ENCODE measurements around the gene MLYCD.
"Not testable (repeated sequence)": the region's sequence is repeated elsewhere in the genome, so short reads cannot be mapped to it uniquely, and the experiment has no call there.

MLYCD gene

GRCh38 chr16:83946154-83946780 lies 47.4 kb downstream of the MLYCD start:
- TF ChIP-seq, protein P1, sequence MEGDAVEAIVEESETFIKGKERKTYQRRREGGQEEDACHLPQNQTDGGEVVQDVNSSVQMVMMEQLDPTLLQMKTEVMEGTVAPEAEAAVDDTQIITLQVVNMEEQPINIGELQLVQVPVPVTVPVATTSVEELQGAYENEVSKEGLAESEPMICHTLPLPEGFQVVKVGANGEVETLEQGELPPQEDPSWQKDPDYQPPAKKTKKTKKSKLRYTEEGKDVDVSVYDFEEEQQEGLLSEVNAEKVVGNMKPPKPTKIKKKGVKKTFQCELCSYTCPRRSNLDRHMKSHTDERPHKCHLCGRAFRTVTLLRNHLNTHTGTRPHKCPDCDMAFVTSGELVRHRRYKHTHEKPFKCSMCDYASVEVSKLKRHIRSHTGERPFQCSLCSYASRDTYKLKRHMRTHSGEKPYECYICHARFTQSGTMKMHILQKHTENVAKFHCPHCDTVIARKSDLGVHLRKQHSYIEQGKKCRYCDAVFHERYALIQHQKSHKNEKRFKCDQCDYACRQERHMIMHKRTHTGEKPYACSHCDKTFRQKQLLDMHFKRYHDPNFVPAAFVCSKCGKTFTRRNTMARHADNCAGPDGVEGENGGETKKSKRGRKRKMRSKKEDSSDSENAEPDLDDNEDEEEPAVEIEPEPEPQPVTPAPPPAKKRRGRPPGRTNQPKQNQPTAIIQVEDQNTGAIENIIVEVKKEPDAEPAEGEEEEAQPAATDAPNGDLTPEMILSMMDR (conservative IDR thresholded peaks at IDR 0.05; ENCODE audit: low read depth, low read length), result no peak
- DNase-seq (ENCODE audit: low read depth), result no peak
- H3K4me3 ChIP-seq (ENCODE audit: low read depth, low read length), result no peak overlapping the region

DNA sequence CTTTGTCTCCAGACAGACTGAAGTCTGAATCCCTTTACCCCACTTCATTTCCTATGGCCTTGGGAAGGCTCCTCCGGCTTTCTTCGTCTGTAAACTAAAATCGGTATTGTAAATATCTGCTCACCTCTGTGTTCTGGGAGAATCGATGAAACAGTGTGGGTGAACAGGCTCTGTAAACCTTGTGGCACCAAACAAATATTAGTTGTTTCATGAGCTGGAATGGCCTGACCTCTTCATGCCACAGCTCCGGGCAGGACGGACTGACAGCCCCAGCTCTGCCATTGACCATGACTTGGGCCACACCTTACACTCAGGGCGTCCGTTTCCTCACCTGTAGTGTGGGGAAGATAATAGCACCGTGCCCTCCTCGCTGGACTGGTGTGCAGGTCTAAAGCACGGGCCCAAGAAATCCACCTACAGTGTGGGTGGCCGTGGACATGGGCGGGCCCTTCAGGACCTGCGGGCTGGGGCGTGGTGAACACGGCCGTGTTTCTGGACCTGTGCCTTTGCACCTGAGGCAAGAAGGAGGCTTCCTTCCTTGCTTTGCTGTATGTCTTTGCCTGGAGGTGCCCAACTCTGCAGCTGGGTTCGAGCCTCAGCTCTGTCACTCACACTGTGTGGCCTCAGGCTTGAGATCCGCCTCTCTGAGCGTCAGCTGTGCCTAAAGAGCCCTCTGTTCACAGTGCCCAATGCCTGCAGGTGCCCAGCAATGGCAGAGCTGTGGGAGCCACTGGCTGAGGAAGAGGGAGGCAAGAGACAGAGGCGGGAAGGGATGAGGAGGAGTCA lies 48.1 kb downstream of the MLYCD start:
- H3K4me3 ChIP-seq (ENCODE audit: low read depth, low read length), result no peak overlapping the region
- no peak for DNase-seq (ENCODE audit: low read depth)
- TF ChIP-seq, protein P1 (conservative IDR thresholded peaks at IDR 0.05; ENCODE audit: low read depth, low read length), result no peak

DNA sequence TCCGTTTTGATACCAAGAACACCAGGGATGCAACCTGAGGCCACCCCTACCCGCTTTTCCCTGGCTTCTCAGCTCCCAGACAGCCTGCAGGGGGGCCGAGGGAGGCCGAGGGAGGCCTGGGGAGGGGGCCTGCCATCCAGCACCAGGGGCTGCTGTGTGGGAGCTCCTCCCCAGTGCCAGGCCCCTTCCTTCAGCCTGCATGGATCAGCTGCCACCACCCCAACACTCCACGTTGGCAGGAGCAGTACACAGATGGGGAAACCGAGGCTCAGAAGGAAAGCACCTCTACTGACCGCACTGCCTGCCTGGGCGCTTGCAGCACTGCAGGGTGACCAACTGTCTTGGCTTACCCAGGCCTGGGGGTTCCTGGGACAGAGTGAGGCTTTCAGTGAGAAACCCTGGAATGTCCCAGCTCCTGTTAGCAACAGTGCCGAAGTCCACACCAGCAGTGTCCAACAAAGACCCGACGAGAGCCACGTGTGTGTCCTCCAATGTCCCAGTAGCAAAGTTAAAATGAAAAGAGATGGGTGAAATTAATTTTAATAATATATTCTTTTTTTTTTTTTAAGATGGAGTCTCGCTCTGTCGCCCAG lies 48.8 kb downstream of the MLYCD start:
- H3K4me3 ChIP-seq (ENCODE audit: low read depth, low read length), result no peak overlapping the region
- TF ChIP-seq, protein P1 (conservative IDR thresholded peaks at IDR 0.05; ENCODE audit: low read depth, low read length), result no peak
- DNase-seq (ENCODE audit: low read depth), result no peak

DNA sequence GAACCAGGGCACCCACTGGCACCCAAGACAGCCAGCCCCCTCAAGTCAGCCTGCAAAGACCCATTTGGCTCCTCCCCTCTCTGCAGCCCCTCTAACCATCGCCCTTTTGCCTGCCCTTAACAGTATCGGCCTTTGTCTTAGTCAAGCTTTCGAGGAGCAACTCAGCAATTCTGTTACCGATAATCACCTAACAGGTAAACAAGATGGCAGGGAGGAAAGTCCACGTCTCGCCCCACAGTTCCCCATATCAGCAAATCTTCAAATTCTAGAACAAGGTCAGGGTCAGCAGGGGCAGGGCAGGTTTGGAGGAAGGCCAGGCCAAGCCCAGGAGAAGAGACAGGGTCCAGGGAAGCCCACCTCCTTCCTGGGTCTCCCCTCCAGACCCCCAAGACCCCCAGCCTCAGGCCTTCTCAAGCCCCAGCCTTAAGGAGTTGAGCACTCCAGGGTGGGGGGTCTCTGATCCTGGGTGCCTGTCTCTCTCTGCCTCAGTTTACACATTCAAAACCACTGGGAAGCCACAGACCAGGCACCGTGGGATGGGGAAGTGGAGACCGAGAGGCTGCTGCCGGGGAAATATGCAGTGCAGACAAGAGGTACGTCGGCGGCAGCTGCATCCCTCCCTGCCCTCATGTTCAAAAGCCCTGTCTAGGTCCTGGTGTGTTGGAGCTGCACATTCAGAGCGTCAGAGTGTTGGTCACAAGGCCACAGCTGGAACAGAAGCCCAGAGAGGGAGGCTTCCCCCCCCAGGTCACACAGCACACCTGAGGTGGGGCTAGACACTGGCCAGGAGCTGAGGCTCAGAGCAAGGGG lies 50.2 kb downstream of the MLYCD start:
- no peak for DNase-seq (ENCODE audit: low read depth)
- TF ChIP-seq, protein P1 (conservative IDR thresholded peaks at IDR 0.05; ENCODE audit: low read depth, low read length), result no peak
- no peak overlapping the region for H3K4me3 ChIP-seq (ENCODE audit: low read depth, low read length)

GRCh38 chr16:83949724-83950001 lies 50.7 kb downstream of the MLYCD start:
- no peak for DNase-seq (ENCODE audit: low read depth)
- TF ChIP-seq, protein P1 (conservative IDR thresholded peaks at IDR 0.05; ENCODE audit: low read depth, low read length), result no peak
- no peak overlapping the region for H3K4me3 ChIP-seq (ENCODE audit: low read depth, low read length)

GRCh38 chr16:83950862-83951399 lies 52.0 kb downstream of the MLYCD start:
- not testable (repeated sequence) for DNase-seq (ENCODE audit: low read depth); H3K4me3 ChIP-seq (ENCODE audit: low read depth, low read length)

GRCh38 chr16:83951544-83951943 lies 52.6 kb downstream of the MLYCD start:
- TF ChIP-seq, protein P1 (conservative IDR thresholded peaks at IDR 0.05; ENCODE audit: low read depth, low read length), result no peak
- H3K4me3 ChIP-seq (ENCODE audit: low read depth, low read length), result no peak overlapping the region
- no peak for DNase-seq (ENCODE audit: low read depth)

Measured in choroid plexus epithelial cell (primary cell).